Smooth muscle cell of the brain vasculature (primary cell): ENCODE results near the gene PRM2.

Experiments used
- DNase-seq: peaks from one replicate; pipeline ENCODE4 v3.0.0-alpha.2; 2012; ENCODE audit warnings: low read depth, low spot score

The PRM2 gene

DNA sequence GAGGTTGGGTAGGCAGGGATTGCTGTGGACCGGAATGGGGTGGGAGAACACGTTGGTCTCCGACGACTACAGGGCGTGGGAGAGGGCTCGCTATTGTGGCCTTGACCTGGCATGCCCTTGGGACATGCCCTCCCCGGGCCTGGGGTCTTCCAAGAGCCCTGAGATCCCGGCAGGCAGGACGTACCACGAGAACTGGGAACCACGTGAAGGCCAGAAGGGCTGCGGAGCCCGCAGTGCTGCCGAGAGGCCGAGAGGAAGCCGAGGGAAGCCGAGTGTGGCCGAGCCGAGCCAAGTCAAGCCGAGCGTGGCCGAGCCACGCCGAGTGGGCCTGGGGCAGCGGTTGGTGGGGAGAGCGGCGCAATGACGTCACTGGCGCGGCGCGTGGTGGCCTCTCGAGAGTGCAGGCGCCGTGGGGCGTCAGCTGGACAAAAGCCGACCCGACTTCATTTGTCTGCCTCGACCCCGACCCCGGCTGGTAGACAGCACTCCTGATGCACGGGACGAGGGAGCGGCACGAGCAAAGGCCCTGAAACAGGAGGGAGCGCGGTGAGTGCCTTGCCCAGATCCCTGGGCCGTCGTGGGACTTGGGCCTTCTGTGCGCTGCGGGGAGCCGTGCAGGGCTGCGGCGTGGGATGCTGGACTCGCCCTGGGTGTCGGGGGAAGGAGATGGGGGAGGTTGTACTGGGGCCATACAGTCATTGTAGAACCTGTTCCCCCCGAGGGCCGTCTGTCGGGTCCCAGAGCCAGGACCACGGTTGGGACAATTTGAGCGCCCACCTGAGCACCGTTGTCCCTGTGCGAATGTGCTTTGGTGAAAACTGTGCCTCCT lies 26.8 kb downstream of the PRM2 start:
- no peak for DNase-seq

- no peak for DNase-seq
These were observed 28.1 kb downstream of the PRM2 start for GRCh38 chr16:11248133-11248532.

DNA sequence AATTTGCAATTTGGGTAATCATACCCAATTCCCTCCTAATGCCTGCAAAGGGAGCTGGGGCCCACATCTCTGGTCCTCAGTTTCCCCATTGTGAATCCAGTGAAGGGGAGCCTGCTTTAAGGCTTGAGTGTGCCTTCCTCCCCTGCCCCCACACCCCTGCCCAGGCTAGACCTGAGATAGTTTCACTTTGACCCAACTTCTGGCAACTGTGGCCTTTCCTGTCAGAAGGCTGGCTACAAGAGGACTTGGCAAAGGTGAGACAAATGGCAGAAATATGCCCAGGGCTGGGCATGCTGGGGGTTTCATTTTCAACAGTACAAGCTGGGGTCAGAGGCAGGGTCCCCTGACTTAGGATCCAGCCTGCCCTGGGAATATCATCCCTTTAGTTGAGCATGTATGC lies 30.3 kb downstream of the PRM2 start:
- DNase-seq = no peak

DNA sequence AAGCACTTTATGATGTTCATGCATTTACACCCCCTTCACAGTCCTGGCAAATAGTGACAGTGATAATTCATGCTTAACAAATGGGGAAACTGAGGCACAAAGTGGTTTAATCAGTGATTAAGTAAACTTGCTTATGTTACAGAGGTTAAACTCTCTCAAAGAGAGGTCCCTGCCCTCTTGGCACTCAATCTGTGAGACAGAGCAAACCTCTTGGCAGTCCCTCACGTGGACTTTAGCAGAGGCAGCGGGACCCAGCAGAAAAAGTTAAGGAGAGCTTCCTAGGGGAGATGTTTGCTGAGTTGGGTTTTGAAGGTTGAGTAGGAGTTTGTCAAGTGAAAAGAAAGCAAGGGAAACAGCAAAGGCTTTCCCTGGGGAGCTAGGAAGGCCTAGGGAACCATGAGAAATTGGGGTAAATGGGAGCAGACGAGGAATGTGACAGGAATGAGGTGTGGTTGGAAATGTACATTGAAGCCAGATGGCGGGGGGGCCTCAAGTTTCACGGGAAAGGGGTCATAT lies 31.0 kb downstream of the PRM2 start:
- no peak for DNase-seq

GRCh38 chr16:11242658-11243057 lies 33.6 kb downstream of the PRM2 start:
- DNase-seq = no peak

DNA sequence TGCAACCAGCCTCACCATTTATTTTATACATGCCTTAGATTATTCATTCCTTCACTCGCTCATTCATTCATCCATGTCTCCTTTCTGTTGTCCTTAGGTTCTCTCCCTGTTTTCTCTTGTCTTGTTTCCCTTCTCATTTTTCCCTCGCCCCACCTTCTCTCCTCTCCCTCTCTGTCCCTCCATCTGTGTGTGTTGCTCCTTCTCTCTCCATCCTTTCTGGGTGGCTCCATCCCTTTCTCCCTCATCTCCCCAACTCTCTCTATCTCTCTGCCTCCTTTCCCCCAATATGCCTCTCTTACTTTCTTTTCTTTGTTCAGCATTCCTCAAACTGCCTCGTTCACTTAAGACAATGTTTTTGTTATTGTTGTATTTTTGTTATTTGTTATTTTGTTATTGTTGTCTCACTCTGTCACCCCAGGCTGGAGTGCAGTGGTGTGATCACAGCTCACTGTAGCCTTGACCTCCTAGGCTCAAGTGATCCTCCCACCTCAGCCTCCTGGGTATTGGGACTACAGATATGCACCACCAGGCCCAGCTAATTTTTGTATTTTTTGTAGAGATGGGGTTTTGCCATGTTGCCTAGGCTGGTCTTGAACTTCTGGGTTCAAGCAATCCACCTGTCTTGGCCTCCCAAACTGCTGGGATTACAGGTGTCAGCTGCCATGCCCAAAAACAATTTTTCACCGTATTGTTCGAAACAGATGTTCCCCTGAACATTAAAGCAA lies 34.6 kb downstream of the PRM2 start:
- no peak for DNase-seq

DNA sequence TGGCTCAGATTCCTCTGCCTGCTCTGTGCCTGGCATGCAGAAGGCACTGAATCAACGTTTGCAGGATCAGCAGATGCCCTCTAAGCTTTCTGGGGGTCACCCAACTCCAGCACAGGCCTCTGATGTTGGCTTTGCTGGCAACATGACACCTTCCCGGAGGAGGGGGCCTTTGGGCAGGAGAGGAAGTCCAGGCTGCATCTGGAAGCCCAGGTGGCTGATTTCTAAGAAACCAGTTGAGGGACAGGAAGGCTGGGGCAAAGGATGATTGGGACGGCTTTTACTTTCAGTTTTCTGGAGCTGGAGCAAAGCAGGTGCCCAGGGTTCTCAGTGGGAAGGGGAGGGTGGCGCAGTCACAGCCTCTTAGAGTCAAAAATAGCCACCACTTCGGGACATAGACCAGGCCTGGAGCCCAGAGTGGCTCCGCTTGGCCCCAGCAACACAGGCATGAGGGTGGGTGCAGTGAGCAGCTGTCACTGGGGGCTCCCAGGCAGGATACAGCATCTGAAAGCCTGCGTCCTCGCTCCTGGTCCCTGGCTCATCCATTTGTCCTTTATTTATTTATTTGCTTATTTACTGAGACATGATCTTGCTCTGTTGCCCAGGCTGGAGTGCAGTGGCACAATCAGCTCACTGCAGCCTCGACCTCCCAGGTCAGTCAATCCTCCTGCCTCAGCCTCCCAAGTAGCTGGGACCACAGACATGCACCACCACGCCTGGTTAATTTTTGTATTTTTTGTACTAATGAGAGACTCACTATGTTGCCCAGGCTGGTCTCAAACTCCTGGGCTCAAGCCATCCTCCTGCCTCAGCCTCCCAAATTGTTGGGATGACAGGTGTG lies 35.4 kb downstream of the PRM2 start:
- DNase-seq = no peak

DNA sequence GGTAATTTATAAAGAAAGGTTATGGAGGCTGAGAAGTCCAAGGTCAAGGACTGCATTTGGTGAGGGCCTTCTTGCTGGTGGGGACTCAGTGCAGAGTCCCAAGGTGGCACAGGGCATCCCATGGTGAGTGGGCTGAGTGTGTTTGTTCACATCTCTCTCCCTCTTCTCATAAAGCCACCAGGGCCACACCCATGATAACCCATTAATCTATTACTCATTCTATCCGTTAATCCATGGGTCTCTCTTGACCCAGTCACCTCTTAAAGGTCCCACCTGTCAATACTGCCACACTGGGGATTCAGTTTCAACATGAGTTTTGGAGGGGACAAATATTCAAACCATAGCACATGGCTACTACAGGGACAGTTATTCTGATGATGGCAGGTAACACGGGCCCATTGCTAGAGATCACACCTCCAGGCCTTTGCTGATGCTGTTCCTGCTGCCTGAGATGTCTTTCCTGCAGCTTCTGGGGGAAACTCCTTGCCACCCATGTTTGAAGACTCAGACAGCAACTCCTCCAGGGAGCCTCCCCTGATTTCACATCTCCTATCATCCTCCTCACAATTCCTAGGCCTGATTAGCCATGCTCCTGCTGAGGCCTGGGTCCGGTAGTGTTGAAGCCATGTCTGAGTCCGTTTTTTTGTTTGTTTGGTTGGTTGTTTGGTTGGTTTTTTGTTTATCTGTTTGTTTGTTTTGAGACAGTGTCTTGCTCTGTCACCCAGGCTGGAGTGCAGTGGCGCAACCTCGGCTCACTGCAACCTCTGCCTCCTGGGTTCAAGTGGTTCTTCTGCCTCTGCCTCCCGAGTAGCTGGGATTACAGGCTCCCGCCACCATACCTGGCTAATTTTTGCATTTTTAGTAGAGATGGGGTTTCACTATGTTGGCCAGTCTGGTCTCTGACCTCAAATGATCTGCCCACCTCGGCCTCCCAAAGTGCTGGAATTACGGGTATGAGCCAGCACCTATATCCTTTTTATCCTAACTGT lies 36.3 kb downstream of the PRM2 start:
- no peak for DNase-seq

DNA sequence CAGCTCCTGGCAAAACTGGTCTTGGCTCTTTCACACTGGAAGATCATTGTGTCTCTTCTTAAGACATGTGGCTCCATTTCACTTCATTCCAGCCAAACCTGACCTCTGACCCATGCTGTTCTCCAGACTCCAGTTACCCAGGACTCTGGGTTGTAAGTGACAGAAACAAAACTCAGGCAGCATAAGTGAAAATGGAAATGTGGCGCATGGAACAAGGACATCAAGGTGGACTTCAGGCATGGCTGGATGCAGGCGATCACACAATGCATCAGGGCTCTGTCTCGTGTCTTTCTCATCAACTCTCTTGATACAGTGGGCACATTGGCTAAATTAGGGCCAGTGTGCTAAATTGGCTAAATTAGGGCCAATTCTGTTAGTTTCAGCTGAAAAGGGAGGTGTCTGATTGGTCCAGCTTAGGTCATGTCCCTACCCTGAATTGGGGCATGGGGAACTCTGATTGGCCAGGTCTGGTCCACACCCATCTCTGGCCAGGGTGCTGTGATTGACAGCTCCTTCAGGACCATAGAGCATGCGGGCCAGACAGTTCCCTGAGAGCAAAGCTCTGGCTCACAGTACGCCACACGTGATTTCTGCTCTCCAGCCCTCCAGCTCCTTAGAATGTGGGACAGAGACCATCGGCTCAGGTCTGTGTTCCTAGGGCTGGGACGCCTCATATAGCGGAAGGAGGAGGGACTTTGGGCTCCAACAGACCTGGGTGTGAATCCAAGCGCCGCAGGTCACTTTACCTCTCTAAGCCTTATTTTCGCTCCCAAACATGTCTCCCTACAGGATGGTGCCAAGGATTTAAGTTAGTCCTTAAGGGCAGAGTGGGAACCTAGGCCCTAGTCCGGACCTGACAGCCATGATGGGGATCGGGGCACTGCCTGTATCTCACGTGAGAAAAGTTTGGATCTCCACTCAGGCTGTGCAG lies 37.7 kb downstream of the PRM2 start:
- DNase-seq = no peak

DNA sequence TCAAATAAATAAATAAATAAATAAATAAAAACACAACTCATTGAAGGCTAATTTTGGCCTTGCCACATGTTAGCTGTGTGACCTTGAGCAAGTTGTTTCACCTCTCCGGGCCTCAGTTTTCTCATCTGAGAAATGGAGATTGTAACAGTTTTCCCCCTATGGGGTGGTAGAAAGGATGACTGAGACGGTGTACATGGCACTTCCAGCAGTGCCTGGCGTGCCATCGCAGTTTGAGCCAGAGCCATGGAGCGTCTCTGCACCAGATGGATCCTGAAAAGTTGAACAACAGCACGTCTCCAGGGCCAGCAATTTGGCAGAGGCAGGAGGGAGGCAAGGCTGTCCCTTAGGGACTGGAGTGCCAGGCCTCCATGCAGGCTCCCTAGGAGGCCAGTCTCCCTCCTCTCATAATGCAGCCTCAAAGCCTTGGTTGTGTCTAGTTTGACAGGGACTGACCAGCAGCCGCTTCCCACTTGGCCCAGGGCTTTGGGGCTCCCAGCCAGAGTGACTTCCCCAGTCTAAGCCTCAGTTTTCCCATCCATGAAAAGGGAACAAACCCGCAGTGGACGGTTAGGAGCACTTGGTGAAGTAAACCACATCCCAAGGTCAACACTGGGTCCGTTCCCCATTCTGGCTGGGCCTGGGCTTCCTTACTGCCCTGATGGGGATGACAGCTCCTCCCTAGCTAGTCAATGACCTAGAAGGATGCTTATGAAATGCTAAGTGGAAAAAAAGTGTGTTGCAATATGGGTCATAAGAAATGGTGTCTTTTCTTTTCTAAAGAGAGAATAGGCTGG lies 39.6 kb downstream of the PRM2 start:
- DNase-seq = no peak

- no peak for DNase-seq
These were observed 40.6 kb downstream of the PRM2 start for GRCh38 chr16:11235703-11235991.

DNA sequence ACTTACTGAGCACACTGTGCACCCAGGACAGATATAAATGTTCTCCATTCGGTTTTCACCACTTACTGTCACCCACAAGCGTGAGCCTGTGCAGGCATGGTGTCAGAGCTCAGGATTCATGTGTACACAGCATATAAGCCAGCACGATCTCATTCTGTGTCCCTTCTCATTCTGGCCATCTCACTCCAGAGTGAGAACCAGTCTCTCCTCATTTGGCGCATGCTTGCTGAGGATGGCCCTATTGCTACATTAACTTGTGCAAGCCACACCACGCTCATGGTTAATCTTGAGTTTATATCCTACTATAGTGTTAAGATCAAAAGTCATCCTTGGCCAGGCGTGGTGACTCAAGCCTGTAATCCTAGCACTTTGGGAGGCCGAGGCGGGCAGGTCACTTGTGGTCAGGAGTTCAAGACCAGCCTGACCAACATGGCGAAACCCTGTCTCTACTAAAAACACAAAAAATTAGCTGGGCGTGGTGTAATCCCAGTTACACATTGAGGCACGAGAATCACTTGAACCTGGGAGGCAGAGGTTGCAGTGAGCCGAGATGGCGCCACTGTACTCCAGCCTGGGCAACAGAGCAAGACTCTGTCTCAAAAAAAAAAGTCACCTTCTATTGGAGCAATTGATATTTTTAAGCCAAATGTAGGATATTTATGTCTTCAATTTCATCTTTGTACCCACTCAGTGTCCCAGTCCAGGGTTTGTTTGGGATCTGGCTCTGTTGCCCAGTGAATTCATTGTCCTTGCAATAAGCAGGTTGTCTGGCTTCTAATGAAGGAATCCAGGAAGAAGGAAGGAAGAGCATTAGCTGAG lies 41.2 kb downstream of the PRM2 start:
- no peak for DNase-seq

- no peak for DNase-seq
These were observed 42.4 kb downstream of the PRM2 start for GRCh38 chr16:11233727-11234376.

- DNase-seq = no peak
These were observed 43.2 kb downstream of the PRM2 start for GRCh38 chr16:11232852-11233726.

- DNase-seq = no peak
These were observed 43.9 kb downstream of the PRM2 start for GRCh38 chr16:11232302-11232851.

DNA sequence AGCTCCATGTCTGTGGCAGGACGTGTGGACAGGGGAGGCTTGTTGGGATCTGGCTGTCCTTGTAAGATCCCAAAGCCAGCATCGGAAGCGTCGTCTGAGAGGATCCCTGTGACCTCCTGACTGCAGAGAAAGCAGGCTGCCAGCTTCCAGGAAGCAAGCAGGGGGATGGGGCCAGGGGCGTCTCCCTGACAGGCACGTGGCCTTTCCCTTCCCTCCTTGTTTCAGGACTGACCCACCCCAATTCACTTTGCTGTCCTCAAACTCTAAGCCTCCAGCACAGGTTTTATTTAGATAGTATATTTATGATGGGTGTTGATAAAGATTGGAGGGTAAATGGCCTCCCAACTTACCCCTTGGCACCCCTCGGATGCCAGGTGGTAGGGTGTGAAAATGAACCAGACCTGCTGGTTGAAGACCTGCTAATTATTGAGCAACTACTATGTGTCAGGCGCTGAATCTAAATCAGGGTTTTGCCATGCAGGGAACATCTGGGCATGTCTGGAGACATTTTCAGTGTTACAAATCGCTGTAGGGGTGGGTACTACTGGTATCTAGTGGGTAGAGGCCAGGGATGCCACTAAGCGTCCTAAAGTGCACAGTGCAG lies 44.8 kb downstream of the PRM2 start:
- no peak for DNase-seq
